K562 (cell line): ENCODE data around the gene APEX2. TPM values are rescaled to one million over a fixed set of nuclear protein-coding genes. Genes with fewer than 3 reads are reported as not detected.

ENCODE experiments used
- ATAC-seq: fragments of 200-7000 bp; cut with Tn5 transposase; 3 replicates; pipeline ENCODE4 v1.9.1; 2020; ENCODE audit warnings: moderate library complexity
- BruUV-seq: library from RNA; stranded (reverse); fragments of 400-500 nt; replicated peaks from 2 replicates; lab custom pipeline; 2021; lab: Mats Ljungman, UMichigan
- CTCF ChIA-PET: fragments of 300-600 bp; formaldehyde crosslinking; extraction: SDS; loops from one replicate; lab custom pipeline; 2021; ENCODE audit warnings: low intra/inter-chr PET ratio; lab: Yijun Ruan, JAX
- POLR2A ChIA-PET: fragments of 300-600, 350-650 bp; sonication (Branson Sonifier 250); formaldehyde crosslinking; extraction: SDS; loops from one replicate; lab custom pipeline; 2021; ENCODE audit warnings: antibody characterized with exemption, inconsistent platforms; lab: Yijun Ruan, JAX
- DNase-seq, 4 experiments: peaks; one replicate each; pipeline versions ENCODE4 v3.0.0 to v3.0.0-alpha.2; 2011 to 2018; ENCODE audit warnings: low spot score in 3 of 4, mixed read lengths in 3 of 4; ENCODE audit errors: extremely low read depth in 1 of 4
- FAIRE-seq: peaks from 2 replicates; lab custom pipeline; 2011; peaks lifted over from hg19 to GRCh38; lab: Jason Lieb, UNC
- H2AFZ ChIP-seq: 2 replicates; pipeline ENCODE4 v1.6.0; 2011; ENCODE audit warnings: low read depth, low read length, control low read depth, inconsistent platforms
- H3K27ac ChIP-seq: fragments of 200-600 bp; 3 replicates; pipeline ENCODE4 v1.8.0; 2011; ENCODE audit warnings: low read depth, mild to moderate bottlenecking, control low read depth, inconsistent platforms, low read length, moderate library complexity, mixed read lengths; ENCODE audit errors: extremely low read depth
- H3K27me3 ChIP-seq, 2 experiments: fragments of 300-600 bp in 1 of 2; 2 replicates in 1 of 2; 3 replicates in 1 of 2; pipeline versions ENCODE4 v1.6.0 to v1.8.0; 2011; ENCODE audit warnings: inconsistent platforms in 2 of 2, low read length in 2 of 2, mild to moderate bottlenecking in 1 of 2, mixed read lengths in 1 of 2, moderate library complexity in 1 of 2; ENCODE audit not compliant: control insufficient read depth in 2 of 2, insufficient read depth in 2 of 2
- H3K36me3 ChIP-seq: fragments of 300-600 bp; 3 replicates; pipeline ENCODE4 v1.8.0; 2011; ENCODE audit warnings: mild to moderate bottlenecking, low read length, inconsistent platforms; ENCODE audit not compliant: control insufficient read depth, insufficient read depth
- H3K4me1 ChIP-seq, 2 experiments: fragments of 200-600 bp in 1 of 2; replicated peaks in 1 of 2; 2 replicates in 1 of 2; 3 replicates in 1 of 2; pipeline versions ENCODE4 v1.5.1 to v1.8.0; 2011; ENCODE audit warnings: inconsistent platforms in 2 of 2, low read length in 2 of 2, mild to moderate bottlenecking in 1 of 2, mixed read lengths in 1 of 2, moderate library complexity in 1 of 2; ENCODE audit not compliant: control insufficient read depth in 2 of 2, insufficient read depth in 2 of 2
- H3K4me2 ChIP-seq: 2 replicates; pipeline ENCODE4 v1.6.1; 2011; ENCODE audit warnings: low read length, control low read depth, inconsistent platforms, mixed read lengths; ENCODE audit not compliant: insufficient read depth
- H3K4me3 ChIP-seq: fragments of 200-600 bp; sonication (generic), shearing (Covaris generic); 2 replicates; pipeline ENCODE4 v1.5.1; 2016; ENCODE audit warnings: control low read depth, inconsistent platforms
- H3K79me2 ChIP-seq: fragments of 200-600 bp; 3 replicates; pipeline ENCODE4 v1.8.0; 2011; ENCODE audit warnings: low read length, inconsistent platforms; ENCODE audit not compliant: control insufficient read depth, insufficient read depth
- H3K9ac ChIP-seq, 2 experiments: 2 replicates each; pipeline versions ENCODE4 v1.6.0 to v1.6.1; 2011; ENCODE audit warnings: low read depth in 2 of 2, low read length in 2 of 2, control low read depth in 1 of 2, inconsistent platforms in 1 of 2, mild to moderate bottlenecking in 1 of 2, mixed read lengths in 1 of 2; ENCODE audit not compliant: insufficient read depth in 1 of 2
- H3K9me1 ChIP-seq: one replicate; pipeline ENCODE4 v1.6.0; 2011; ENCODE audit warnings: inconsistent platforms, mild to moderate bottlenecking, low read length, moderate library complexity; ENCODE audit not compliant: control insufficient read depth, insufficient read depth
- H3K9me3 ChIP-seq: replicated peaks from 2 replicates; pipeline ENCODE4 v1.5.1; 2011; ENCODE audit warnings: low read depth, low read length, inconsistent platforms; ENCODE audit not compliant: control insufficient read depth, insufficient read depth
- H4K20me1 ChIP-seq: replicated peaks from 2 replicates; pipeline ENCODE4 v1.6.1; 2011; ENCODE audit warnings: low read length, inconsistent platforms, mixed read lengths; ENCODE audit not compliant: control insufficient read depth, insufficient read depth
- ARID2 ChIP-seq: fragments of 450-650 bp; IDR thresholded peaks from 2 replicates; pipeline ENCODE4 v1.6.1; 2017; ENCODE audit warnings: antibody characterized with exemption, mild to moderate bottlenecking
- CBX3 ChIP-seq, 2 experiments: IDR thresholded peaks; 1 replicate in 1 of 2; 2 replicates in 1 of 2; pipeline ENCODE4 v1.6.1; 2012; ENCODE audit warnings: inconsistent platforms in 2 of 2, low read length in 2 of 2, borderline replicate concordance in 1 of 2, control low read depth in 1 of 2
- FOXK1 ChIP-seq: sonication (generic); formaldehyde crosslinking; IDR thresholded peaks from 2 replicates; pipeline ENCODE4 v1.8.0; 2022; ENCODE audit warnings: missing genetic modification reagents, mild to moderate bottlenecking, borderline replicate concordance
- HNRNPUL1 ChIP-seq: fragments of 200-400 bp; formaldehyde crosslinking; IDR thresholded peaks from 2 replicates; pipeline ENCODE4 v1.6.1; 2017; ENCODE audit warnings: low read length
- PURB ChIP-seq: sonication (generic); formaldehyde crosslinking; IDR thresholded peaks from 2 replicates; pipeline ENCODE4 v1.9.0; 2021; ENCODE audit warnings: low read depth, mild to moderate bottlenecking, missing genetic modification reagents
- RBM34 ChIP-seq: fragments of 200-400 bp; formaldehyde crosslinking; IDR thresholded peaks from 2 replicates; pipeline ENCODE4 v1.6.1; 2018; ENCODE audit warnings: low read length, borderline replicate concordance; ENCODE audit not compliant: insufficient read depth
- SIN3B ChIP-seq: fragments of 450-650 bp; IDR thresholded peaks from 2 replicates; pipeline ENCODE4 v1.6.1; 2017; ENCODE audit warnings: low read depth, mild to moderate bottlenecking, moderate library complexity
- TCFL5 ChIP-seq: fragments of 250-450 bp; sonication (Bioruptor Pico); conservative IDR thresholded peaks from 2 replicates; pipeline ENCODE4 v1.6.1; 2021; ENCODE audit warnings: mild to moderate bottlenecking, moderate library complexity, matching md5 sums
- ZNF23 ChIP-seq: fragments of 250-450 bp; sonication (Bioruptor Pico); IDR thresholded peaks from 2 replicates; pipeline ENCODE4 v1.4.0; 2020; ENCODE audit warnings: mild to moderate bottlenecking
- WGBS: fragments of 100-300 bp; shearing (Covaris generic); methylation state at CpG from one replicate; pipeline ENCODE4 v1.1.6; 2016; ENCODE audit warnings: low coverage, mixed read lengths; ENCODE audit not compliant: insufficient coverage; ENCODE audit errors: missing lambda C conversion rate; 5-methylcytosine and 5-hydroxymethylcytosine counted together
- in situ Hi-C: fragments of 300-500 bp; cut with MboI; formaldehyde crosslinking; loops from 4 replicates; pipeline ENCODE4 v1.15.0; 2018; ENCODE audit warnings: inconsistent platforms, mixed read lengths
- intact Hi-C: fragments of 100-400 bp; cut with micrococcal nuclease; formaldehyde crosslinking; loops from 2 replicates; pipeline ENCODE4 v1.14.2; 2022
- polyA plus RNA-seq, 8 experiments: library from polyadenylated mRNA; depleted of rRNA in 4 of 8; stranded (reverse) in 5 of 8; unstranded in 3 of 8; fragments of >200 nt; fragmentation: Nextera tagmentation in 2 of 8; fragmentation: Illumina TruSeq in 1 of 8; extraction: Ambion mirVana in 2 of 8; extraction: Trizol in 1 of 8; gene quantifications; 2 replicates each; pipeline versions ENCODE4 v1.2.1 to v1.2.3, GENCODE V29; 2011 to 2014; ENCODE audit warnings: inconsistent platforms in 1 of 8, missing spikeins in 1 of 8
- total RNA-seq, 7 experiments: library from RNA; depleted of rRNA in 6 of 7; stranded (reverse); fragments of >200 nt in 6 of 7; fragmentation: Illumina TruSeq in 2 of 7; extraction: Trizol in 2 of 7; gene quantifications; 2 replicates each; pipeline versions ENCODE4 v1.2.1 to v1.2.3, GENCODE V29; 2011 to 2021; ENCODE audit warnings: low replicate concordance in 1 of 7
- TF ChIP-seq, protein P1 (sequence below): sonication (generic); formaldehyde crosslinking; IDR thresholded peaks from 2 replicates; pipeline ENCODE4 v1.9.0; 2022; ENCODE audit warnings: mild to moderate bottlenecking, missing genetic modification reagents

Gene APEX2
- total and polyA plus RNA-seq, 9 of the 15 experiments (the other 6 are each of a cell fraction or from before 2014, with no cell fraction given): 9.4 to 34.2 (median 25.9) TPM

GRCh38 chrX:55041514-55041913, 41.4 kb downstream of the APEX2 start:
- CTCF ChIA-PET: no interaction called here
- Histone ChIP-seq H3K4me2 (no peak overlapping the region), H2AFZ (no peak overlapping the region), H3K36me3 (no peaks in the 10 kb centered on the region), H4K20me1 (no peaks in the 10 kb centered on the region), H3K27ac (no peak overlapping the region), H3K9me1 (no peaks in the 10 kb centered on the region), H3K4me3 (no peak overlapping the region), H3K9me3 (no peaks in the 10 kb centered on the region), H3K27me3 (no peaks in the 10 kb centered on the region), H3K4me1 (no peaks in the 10 kb centered on the region), H3K79me2 (no peaks in the 10 kb centered on the region), H3K9ac (no peak overlapping the region)
- in situ Hi-C loops: no loop called here
- FAIRE-seq: no peak
- TF ChIP-seq ARID2: no peak
- no peak for TF ChIP-seq SIN3B
- TF ChIP-seq FOXK1: no peak
- TF ChIP-seq, protein P1, sequence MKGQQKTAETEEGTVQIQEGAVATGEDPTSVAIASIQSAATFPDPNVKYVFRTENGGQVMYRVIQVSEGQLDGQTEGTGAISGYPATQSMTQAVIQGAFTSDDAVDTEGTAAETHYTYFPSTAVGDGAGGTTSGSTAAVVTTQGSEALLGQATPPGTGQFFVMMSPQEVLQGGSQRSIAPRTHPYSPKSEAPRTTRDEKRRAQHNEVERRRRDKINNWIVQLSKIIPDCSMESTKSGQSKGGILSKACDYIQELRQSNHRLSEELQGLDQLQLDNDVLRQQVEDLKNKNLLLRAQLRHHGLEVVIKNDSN (CRISPR knock-in tag): no peak
- TF ChIP-seq RBM34: no peak
- no peak for TF ChIP-seq CBX3 (IDR thresholded peaks at IDR 0.05; ENCODE audit: borderline replicate concordance in 1 of 2, low read length in 2 of 2)
- TF ChIP-seq PURB (CRISPR knock-in tag): no peak
- TF ChIP-seq TCFL5: no peak
- TF ChIP-seq HNRNPUL1: no peak
- TF ChIP-seq ZNF23 (CRISPR knock-in tag): no peak
- POLR2A ChIA-PET: no interaction called here
- 50% methylated on average over 2 of the region's 6 CpGs for WGBS
- DNase-seq: no peak
- no TSS peak for BruUV-seq
- no peak for ATAC-seq
- intact Hi-C loops: no loop called here
